Endothelial cell of hepatic sinusoid (primary cell): ENCODE measurements around the gene TDRD9.
"Not testable (repeated sequence)": the region's sequence is repeated elsewhere in the genome, so short reads cannot be mapped to it uniquely, and the experiment has no call there.

Experiments used
- in situ Hi-C: cut with HindIII; loops from 2 replicates; pipeline ENCODE4 v1.10.0; 2017; ENCODE audit warnings: low sequenced_read_pairs

TDRD9 gene

DNA sequence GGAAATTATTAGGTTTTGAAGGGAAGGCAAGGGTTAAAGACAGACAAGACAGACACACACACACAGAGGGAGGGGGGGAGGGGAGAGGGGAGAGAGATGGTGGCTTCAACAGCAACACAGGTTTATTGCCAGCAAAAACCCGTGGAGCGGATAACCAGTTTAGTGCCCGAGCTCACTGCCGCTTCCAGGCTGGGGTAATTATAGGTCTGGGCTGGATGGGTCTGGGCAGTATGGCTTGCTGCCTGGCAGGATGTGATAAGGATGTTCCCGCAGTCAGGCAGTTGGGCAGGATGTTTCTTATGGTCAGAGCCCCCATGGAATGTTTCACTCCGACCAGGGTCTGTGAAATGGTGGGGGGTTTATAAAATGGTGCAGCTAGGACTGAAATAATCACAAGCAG, 4.4 kb upstream of the TDRD9 start:
- in situ Hi-C loops: no loop called here

DNA sequence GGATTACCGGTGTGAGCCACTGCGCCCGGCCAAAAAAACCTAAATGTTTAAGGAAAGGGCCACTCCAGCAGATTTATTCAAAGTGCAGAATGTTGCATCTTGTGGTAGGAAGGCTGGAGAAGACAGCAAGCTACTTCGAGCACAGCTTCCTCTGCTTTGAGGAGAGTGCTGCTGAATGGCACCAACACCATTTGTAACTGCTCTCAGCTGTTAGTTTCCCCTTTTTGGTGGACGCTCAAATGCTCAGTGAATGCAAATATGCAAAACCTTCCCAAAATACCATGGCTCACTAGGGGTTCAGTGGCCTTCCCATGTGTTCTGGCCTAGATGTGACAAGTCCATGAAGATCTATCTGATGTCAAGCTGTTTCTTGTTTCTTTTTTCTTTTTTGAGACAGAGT, 2.9 kb upstream of the TDRD9 start:
- in situ Hi-C loops: no loop called here

DNA sequence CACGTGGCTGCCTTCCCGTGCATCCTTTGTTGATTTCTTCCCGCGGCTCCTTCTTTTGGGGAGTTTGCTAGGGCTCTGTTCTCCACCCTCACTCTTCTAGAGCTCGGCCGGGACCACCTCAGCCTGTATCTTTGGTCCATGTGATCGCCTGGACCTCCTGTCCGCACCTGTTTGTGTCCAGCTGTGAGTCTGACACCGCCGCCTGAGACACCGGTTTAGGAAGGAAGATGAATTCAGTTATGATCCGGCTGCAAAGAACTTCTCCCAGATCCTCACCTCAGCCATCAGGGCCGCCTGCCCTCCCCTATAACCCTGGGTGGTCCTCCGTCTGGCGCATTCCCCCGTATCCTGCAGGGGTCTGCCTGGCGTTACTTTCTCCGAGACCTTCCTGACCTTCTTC, 690 bp upstream of the TDRD9 start:
- in situ Hi-C loops: no loop called here

DNA sequence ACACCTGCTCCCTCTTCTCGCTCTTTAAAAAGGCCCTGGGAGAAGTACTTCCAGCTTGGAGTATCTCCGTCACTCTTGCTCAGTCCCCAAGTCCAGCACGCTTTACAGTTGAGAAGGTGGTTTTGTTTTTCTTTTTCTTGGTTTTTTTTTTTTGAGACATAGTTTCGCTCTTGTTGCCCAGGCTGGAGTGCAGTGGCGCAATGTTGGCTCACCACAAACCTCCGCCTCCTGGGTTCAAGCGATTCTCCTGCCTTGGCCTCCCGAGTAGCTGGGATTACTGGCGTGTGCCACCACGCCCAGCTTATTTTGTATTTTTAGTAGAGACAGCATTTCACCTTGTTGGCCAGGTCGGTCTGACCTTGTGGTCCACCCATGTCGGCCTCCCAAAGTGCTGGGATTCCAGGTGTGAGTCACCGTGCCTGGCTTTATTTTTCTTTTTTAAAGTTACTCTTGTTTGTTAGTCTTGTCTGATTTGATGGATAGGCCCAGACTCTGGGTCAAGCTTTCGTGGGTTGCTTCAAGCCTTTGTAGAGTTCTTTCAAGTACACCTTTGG, 1.9 kb downstream of the TDRD9 start:
- in situ Hi-C loops: no loop called here

DNA sequence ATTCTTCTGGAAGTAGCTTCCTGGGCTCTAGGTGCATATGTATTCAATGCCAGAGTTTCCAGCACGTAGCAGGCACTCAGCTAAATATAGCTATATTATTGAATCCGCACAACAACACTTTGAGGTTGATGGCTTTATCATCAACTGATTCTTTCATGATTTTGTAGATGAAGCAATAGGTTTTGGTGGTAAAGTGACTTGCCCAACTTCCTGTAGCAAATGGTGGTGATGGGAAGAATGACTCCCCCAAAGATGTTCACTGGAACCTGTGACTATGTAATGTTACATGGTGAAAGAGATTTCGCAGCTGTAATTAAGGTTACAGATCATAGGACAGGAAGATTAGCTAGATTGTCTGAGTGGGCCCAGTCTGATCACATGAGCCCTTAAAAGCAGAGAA, 3.2 kb downstream of the TDRD9 start:
- in situ Hi-C loops: no loop called here

DNA sequence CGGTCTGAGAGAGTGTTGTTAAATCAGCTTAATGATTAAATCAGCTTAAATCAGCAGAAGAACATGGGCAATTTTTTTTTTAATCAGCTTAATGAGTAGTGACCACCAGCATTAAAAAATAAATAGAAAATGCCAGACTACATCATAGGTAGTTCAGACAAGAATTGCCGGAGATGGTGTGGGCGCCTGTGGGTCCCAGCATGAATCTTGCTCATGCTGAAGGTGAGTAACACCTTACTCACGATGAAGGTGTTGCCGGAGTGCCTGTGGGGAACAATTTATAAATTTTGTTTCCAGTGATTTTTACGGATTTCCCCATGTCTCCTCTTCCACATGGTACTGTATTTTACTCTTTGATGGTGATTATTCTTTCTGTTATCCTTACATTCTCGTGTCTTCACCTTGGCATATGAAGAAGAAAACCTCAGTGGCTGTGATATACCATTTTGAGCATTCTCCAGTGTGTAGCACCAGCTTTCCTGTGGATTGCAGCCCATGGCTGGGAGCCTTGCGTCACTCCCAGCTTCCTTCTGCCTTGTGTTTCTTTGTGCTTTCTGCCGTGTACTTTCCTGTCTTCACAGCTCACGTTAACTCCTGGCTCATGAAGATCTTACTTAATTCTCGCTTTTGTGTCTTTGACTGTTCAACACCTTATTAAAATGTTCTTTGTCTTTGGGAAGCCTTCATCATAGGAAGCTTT, 4.7 kb downstream of the TDRD9 start:
- in situ Hi-C loops: no loop called here

DNA sequence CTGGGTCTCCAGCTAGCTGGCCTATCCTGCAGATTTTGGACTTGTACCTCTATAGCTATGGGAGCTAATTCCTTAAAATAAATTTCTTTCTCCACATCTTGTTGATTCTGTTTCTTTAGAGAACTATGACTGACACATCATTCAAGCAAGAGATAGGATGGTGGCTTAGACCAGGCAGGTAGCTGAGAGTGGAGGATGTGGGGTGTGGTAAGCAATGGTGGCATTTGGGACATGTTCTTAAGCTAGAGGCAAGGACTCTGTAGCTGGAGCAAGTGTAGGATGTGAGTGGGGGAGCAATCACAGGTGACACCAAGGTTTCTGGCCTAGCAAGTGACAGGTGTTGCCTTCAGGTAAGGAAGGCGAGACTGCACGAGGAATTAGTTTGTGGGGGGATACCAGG, 6.8 kb downstream of the TDRD9 start:
- in situ Hi-C loops: no loop called here

DNA sequence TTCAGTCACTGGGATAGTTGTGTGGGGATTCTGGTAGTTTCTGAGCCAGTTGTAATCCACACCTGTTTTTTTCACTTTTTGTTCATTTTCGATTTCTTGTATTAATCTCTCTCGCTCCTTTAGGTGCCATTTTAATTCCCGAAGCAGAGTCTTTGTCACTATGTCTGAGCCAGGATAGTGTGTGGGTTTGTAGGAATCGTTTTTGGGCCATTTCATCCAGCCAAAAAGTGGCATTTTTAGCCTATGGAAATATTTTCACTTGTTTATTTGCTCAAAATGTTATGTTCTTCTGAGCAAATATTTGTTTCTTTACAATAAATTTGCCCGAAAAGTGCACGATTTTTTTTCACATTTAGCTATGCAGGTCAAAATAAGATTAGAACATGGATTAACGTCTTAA, 13.2 kb downstream of the TDRD9 start:
- in situ Hi-C loops: no loop called here

DNA sequence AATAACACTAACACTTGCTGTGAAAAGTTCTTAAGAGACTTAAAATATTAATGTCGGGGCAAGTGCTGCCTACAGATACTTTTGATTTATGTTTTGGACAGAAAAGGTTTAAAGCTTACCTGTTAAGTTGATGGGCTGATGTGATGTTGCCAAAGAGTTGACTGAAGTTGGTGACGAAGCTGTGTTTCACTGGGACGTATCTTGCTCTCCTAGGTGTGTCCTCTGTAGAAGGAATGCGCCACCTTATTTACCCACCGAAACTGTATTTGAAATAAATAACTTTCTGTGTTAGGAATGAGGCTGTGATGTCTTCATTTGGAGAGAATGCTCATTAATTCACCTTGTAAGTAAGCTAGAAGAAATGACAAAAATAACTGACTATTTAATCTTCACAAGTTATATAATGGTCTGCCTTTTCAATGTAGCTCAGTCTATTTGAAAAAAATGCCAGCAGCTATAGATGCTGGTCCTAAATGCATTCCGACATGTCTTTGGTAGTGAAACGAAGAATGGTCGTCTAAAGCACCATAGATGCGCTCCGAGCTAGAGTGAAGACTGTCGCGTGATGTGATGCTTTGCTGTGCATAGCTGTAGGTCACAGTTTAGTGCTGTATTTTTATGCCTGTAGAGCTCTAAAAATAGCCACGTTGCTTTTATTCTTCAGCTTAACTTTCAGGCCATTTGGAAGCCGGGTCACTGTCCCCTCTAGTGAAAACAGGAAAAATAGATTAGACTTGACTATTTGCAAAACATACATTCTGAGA, 13.9 kb downstream of the TDRD9 start, which contains the start of gene RD3L:
TSS of gene RD3L (minus strand) at position 557 of the 764 bp plus-strand sequence. CDS start 834 bp downstream, outside the sequence.
- in situ Hi-C loops: no loop called here

DNA sequence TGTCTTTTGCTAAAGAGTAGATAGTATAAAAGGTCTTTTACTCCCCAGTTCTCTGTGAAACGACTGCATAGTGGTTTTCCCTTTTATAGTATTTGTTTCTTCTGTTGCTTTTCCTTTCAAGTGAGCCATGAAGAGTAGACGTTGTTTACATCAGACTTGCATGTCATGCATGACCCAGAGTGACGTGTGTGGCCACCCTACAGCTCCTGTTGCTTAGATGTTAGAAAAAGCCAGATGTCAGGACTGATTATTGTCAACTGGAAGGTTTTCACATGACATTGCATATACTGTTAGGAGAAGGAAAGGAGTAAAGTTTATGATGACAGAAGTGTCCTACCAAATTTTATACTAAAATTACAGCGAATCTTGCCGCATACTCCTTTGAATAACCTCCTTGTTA, 15.4 kb downstream of the TDRD9 start:
- in situ Hi-C loops: no loop called here

DNA sequence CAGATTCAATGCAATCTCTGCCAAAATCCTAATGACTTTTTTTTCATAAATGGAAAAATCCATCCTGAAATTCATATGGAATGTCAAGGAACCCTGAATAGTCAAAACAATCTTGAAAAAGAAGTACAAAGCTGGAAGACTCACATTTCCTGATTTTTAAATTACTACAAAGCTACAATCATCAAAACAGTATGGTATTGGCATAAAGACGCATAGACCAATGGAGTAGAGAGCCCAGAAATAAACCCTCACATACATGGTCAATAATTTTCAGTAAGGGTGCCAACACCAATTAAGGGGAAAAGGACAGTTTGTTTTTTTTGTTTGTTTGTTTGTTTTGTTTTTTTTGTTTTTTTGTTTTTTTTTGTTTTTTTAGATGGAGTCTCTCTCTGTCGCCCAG, 18.7 kb downstream of the TDRD9 start:
- in situ Hi-C loops: no loop called here

DNA sequence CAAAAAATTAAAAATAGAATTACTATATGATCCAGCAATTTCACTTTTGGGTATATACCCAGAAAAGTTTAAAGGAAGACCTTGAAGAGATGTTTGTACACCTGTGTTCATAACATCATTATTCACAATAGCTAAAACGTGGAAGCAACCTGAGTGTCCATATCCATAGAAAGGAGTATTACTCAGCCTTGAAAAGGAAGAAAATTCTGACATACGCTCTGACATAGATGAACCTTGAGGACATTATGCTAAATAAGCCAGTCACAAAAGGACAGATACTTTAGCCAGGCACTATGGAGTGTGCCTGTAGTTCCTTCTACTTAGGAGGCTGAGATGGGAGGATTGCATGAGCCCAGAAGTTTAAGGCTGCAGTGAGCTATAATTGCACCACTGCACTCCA, 20.2 kb downstream of the TDRD9 start:
- in situ Hi-C loops: no loop called here

DNA sequence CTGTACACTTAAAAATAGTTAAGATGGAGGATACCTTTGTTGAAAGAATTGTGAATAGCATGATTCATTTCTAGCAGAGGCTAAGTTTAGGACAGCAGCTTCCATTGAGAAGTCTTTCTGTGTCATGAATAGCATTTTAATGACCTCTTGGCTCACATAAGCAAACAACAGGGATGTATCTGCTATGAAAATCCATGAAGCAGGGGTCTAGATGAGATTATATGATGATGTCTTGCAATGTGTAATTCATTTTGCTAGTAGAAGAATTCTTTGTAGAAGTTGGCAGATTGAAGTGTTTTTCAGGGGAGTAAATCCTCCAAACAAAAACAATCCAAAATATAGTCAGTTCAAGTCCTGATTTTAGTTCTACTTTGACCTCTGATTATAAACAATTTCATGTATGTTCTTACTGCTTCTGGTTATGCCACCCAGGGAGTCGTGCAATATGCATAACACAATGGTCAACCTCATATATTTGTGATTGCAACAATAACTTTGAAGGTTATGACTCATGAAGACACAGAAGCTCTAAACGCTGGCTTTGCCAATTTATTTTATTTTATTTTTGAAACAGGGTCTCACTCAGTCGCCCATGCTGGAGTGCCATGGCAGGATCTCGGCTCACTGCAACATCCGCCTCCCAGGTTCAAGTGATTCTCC, 21.0 kb downstream of the TDRD9 start:
- in situ Hi-C loops: no loop called here

DNA sequence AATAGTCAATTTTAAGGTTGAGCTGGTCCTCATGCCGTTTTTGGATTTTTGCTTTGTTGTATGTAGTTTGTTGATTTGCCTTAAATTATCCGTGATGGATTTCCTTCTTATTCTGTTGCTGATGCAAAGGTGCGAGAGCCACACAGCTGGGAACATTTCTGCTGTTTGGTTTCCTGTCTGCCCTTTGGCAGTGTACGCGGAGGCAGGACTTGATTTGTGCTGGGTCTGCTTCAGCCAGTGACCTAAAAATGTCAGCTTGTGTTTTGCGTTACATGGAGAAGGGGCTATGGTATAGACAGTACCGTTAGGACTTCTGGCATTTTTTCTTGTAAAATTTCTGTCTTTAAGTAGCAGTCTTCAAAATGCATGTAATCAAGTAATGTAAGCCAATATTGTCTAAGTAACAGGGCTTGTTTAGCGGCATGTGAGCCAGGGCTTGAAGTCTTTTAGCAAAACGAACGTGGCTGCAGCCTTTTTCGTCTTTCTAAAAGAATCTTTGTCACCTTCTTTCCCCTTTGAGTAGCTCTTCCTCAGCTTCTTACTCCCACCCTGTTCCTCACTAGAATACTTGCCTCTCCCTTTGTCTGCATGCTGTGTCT, 32.3 kb downstream of the TDRD9 start:
- in situ Hi-C loops: no loop called here

DNA sequence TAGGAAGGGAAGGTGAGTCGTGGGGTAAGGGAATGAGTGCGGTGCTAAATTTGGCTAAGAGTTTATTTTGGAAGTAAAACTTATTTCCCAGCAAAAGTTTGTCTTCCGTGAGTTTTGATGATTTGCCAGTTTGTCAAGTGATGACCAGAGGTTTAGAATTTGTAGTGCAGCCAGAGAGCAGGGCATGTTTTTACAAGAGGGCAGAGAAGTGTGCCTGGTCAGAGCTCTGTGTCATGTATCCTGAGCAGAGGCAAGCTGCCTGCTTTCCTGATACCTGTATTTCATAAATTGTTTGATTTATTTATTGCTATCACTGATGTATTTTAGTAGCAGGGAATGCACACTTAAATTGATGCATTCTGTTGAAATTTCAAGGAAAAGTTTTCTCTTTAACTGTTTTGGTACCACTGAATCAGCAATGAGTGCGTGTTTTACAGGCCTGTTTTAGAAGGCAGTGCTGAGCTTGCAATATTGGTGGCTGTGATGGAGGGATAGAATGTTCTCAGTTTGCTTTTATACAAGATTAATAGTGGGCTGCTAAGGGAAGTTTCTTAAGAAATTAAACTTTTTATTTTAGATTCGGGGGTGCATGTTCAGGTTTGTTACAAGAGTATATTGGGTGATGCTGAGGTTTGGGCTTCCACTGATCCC, 33.8 kb downstream of the TDRD9 start:
- in situ Hi-C loops: no loop called here

DNA sequence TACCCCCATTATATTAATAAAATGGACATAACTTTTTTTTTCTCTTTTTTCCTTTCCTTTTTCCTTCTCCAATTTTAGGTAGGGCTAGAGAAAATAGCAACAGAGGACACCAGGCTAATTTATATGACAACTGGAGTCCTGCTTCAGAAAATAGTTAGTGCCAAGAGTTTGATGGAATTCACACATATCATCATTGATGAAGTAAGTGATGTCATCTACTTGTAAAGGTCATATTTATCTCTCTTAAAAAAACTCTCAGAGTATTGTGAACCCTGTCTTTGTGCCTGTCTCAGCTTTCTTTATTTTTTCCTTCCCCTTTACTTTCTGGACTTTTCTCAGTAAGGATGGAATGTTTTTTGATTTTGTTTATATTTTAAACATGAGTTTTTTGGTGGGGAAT, 38.4 kb downstream of the TDRD9 start:
- in situ Hi-C loops: no loop called here

DNA sequence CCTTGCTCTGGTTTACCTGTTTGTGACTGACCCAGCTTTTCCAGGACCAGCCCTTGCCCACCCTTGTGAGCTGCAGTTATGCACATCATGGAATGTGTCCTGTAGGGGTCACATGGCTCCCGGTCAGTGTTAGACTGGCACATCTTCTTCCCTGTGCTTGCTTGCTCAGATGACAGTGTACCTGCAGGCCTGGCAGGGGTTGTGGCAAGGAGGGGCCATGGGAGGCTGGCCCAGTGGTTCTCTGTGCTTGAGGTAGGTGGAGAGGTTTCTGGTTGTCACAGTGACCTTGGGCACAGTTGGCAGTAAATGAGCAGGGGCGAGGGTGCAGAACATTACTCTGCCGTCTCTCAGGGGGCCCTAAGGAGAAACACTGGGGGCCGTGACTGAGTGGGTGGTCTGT, 41.7 kb downstream of the TDRD9 start:
- in situ Hi-C loops: no loop called here

DNA sequence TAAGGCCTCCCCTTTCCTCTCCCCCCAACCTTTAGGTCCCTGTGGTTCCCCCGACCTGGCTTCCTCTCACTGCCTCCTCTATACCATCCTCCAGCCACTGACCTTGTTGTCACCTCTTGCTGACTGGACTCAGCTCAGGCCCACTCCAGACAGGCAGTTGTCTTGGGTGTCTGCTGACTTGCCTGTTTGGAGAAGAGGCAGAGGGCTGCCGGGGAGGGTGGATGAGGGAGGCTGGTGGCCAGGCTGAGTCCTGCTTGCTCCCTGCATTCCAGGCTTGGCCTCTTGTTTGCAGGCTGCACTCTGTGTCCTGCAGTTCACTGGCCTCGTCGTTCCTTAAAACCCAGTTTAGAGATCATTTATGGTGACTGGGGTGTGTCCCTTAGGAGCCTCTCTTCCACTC, 45.1 kb downstream of the TDRD9 start:
- in situ Hi-C loops: no loop called here

DNA sequence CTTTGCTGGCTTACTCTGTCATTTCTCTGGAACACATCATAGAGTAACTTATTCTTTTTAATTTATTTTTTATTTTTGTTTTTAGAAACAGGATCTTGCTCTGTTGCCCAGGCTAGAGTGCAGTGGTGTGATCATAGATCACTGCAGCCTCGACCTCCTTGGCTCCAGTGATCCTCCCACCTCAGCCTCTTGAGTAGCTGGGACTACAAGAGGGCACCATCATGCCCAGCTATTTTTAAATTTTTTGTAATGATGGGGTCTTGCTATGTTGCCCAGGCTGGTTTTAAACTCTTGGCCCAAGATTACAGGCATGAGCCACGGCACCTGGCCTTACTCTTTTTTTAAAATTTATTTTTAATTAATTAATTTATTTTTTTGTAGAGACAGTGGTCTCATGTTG, 46.3 kb downstream of the TDRD9 start:
- in situ Hi-C loops: no loop called here

DNA sequence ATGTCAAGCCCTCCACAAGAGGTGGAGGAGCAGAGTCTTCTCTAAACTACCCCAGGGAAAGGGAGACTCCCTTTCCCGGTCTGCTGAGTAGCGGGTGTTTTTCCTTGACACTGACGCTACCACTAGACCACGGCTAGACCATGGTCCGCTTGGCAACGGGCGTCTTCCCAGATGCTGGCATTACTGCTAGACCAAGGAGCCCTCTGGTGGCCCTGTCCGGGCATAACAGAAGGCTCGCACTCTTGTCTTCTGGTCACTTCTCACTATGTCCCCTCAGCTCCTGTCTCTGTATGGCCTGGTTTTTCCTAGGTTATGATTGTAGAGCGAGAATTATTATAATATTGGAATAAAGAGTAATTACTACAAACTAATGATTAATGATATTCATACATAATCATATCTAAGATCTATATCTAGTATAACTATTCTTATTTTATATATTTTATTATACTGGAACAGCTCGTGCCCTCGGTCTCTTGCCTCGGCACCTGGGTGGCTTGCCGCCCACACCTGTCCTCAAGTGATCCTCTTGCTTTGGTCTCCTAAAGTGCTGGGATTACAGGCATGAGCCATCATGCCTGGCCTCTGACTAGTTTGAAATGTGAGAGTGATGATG, 52.5 kb downstream of the TDRD9 start:
- in situ Hi-C loops: not testable (repeated sequence)
